B cell (primary cell): ENCODE results near the gene PCDH19. TPM values are rescaled to one million over a fixed set of nuclear protein-coding genes. Genes with fewer than 3 reads are reported as not detected.

ENCODE experiments used
- ATAC-seq: fragments of 200-7000 bp; cut with Tn5 transposase; one replicate; pipeline ENCODE4 v1.10.0; 2021; ENCODE audit warnings: low read depth, mild to moderate bottlenecking, moderate number of reproducible peaks, moderate library complexity
- CTCF ChIA-PET: fragments of 350-600 bp; sonication (Branson Sonifier 250); formaldehyde crosslinking; loops from one replicate; lab custom pipeline; 2021; ENCODE audit warnings: antibody characterized with exemption, inconsistent platforms; lab: Charles Lee
- POLR2A ChIA-PET: fragments of 350-600 bp; sonication (Branson Sonifier 250); formaldehyde crosslinking; loops from one replicate; lab custom pipeline; 2021; ENCODE audit warnings: antibody characterized with exemption; lab: Charles Lee
- DNase-seq: peaks from one replicate; pipeline ENCODE4 v3.0.0; 2013
- H2AFZ ChIP-seq: 2 replicates; pipeline ENCODE4 v1.6.1; 2012; ENCODE audit warnings: mild to moderate bottlenecking, low read depth, low read length; ENCODE audit not compliant: insufficient read depth, poor library complexity, severe bottlenecking
- H3K27ac ChIP-seq, 2 donors: 1 replicate in 1 of 2; 2 replicates in 1 of 2; pipeline ENCODE4 v1.5.1; 2012 to 2013; ENCODE audit warnings: low read length in 2 of 2, mild to moderate bottlenecking in 2 of 2, moderate library complexity in 1 of 2
- H3K27me3 ChIP-seq, 4 experiments: fragments of 200-600 bp in 1 of 4; sonication (generic) in 1 of 4; replicated peaks in 1 of 4; 1 replicate in 2 of 4; 2 replicates in 2 of 4; pipeline versions ENCODE4 v1.6.1 to v1.7.0; 2013 to 2016; ENCODE audit warnings: low read length in 3 of 4, mild to moderate bottlenecking in 2 of 4, mixed read lengths in 1 of 4, moderate library complexity in 1 of 4; ENCODE audit not compliant: insufficient read depth in 4 of 4, control insufficient read depth in 3 of 4; ENCODE audit errors: control extremely low read depth in 1 of 4
- H3K36me3 ChIP-seq, 2 experiments: replicated peaks in 1 of 2; 1 replicate in 1 of 2; 2 replicates in 1 of 2; pipeline versions ENCODE4 v1.6.1 to v1.7.1; 2013; ENCODE audit warnings: low read length in 1 of 2; ENCODE audit not compliant: insufficient read depth in 2 of 2, control insufficient read depth in 1 of 2; ENCODE audit errors: control extremely low read depth in 1 of 2, extremely low read depth in 1 of 2
- H3K4me1 ChIP-seq, 2 donors: fragments of 200-600 bp in 1 of 2; sonication (generic) in 1 of 2; 1 replicate in 1 of 2; 2 replicates in 1 of 2; pipeline versions ENCODE4 v1.5.1 to v1.6.1; 2013 to 2017; ENCODE audit warnings: low read length in 2 of 2; ENCODE audit not compliant: control insufficient read depth in 2 of 2, insufficient read depth in 2 of 2
- H3K4me2 ChIP-seq: replicated peaks from 2 replicates; pipeline ENCODE3; 2012; ENCODE audit warnings: mild to moderate bottlenecking, low read depth, low read length; ENCODE audit not compliant: poor library complexity, severe bottlenecking
- H3K4me3 ChIP-seq, 5 experiments: fragments of 200-600 bp in 1 of 5; sonication (generic) in 1 of 5; 1 replicate in 3 of 5; 2 replicates in 2 of 5; pipeline versions ENCODE4 v1.5.1 to v1.7.0; 2011 to 2016; ENCODE audit warnings: low read length in 4 of 5, mild to moderate bottlenecking in 4 of 5, low read depth in 2 of 5, control low read depth in 1 of 5, moderate library complexity in 1 of 5; ENCODE audit not compliant: insufficient read depth in 1 of 5; ENCODE audit errors: control extremely low read depth in 1 of 5, extremely low read depth in 1 of 5
- H3K79me2 ChIP-seq: fragments of 200-600 bp; sonication (generic); one replicate; pipeline ENCODE4 v1.6.0; 2016; ENCODE audit warnings: low read length; ENCODE audit not compliant: control insufficient read depth, insufficient read depth
- H3K9ac ChIP-seq: fragments of 200-600 bp; sonication (generic); 2 replicates; pipeline ENCODE4 v1.6.1; 2017; ENCODE audit warnings: mild to moderate bottlenecking, low read length, moderate library complexity
- H3K9me3 ChIP-seq, 3 donors: one replicate each; pipeline versions ENCODE4 v1.6.1 to v1.7.1; 2013; ENCODE audit warnings: low read length in 2 of 3; ENCODE audit not compliant: control insufficient read depth in 2 of 3, insufficient read depth in 1 of 3; ENCODE audit errors: control extremely low read depth in 1 of 3
- H4K20me1 ChIP-seq: 2 replicates; pipeline ENCODE4 v1.6.0; 2012; ENCODE audit warnings: mild to moderate bottlenecking, low read length; ENCODE audit not compliant: insufficient read depth, control insufficient read depth, poor library complexity, severe bottlenecking
- H3K27ac Mint-ChIP-seq: one replicate; pipeline ENCODE4 v1.8.0; 2021; ENCODE audit warnings: mixed read lengths
- H3K27me3 Mint-ChIP-seq: one replicate; pipeline ENCODE4 v1.8.0; 2021; ENCODE audit warnings: mixed read lengths
- H3K4me1 Mint-ChIP-seq: one replicate; pipeline ENCODE4 v1.8.0; 2021; ENCODE audit warnings: mixed read lengths
- H3K4me3 Mint-ChIP-seq: one replicate; pipeline ENCODE4 v1.8.0; 2021; ENCODE audit warnings: mixed read lengths
- H3K9me3 Mint-ChIP-seq: one replicate; pipeline ENCODE4 v1.8.0; 2022; ENCODE audit warnings: mixed read lengths; ENCODE audit not compliant: insufficient read depth
- CTCF ChIP-seq: fragments of 200-600 bp; IDR thresholded peaks from one replicate; pipeline ENCODE4 v1.8.0; 2022; ENCODE audit warnings: antibody characterized with exemption, mild to moderate bottlenecking
- EZH2 ChIP-seq: IDR thresholded peaks from 2 replicates; pipeline ENCODE4 v1.6.1; 2012; ENCODE audit warnings: borderline replicate concordance, low read depth, mild to moderate bottlenecking, moderate library complexity, low read length; ENCODE audit not compliant: insufficient read depth, poor library complexity, severe bottlenecking
- WGBS: methylation state at CpG from one replicate; pipeline ENCODE4 v1.1.5; 2013; ENCODE audit warnings: missing lambda C conversion rate; ENCODE audit not compliant: insufficient coverage; 5-methylcytosine and 5-hydroxymethylcytosine counted together
- intact Hi-C: fragments of 100-400 bp; cut with micrococcal nuclease; formaldehyde crosslinking; loops from one replicate; pipeline ENCODE4 v1.10.0; 2022
- polyA plus RNA-seq: library from polyadenylated mRNA; depleted of rRNA; stranded (reverse); fragments of >200 nt; gene quantifications from 2 replicates; pipeline ENCODE4 v1.2.3, GENCODE V29; 2012
- total RNA-seq, 2 donors: library from RNA; stranded (reverse); fragments of 120-200 nt in 1 of 2; gene quantifications; 1 replicate in 1 of 2; 2 replicates in 1 of 2; pipeline versions ENCODE4 v1.2.3 to v1.2.4, GENCODE V29; 2013 to 2022

Gene PCDH19
- total and polyA plus RNA-seq, 2 donors (not counting 1 experiment from before 2014, with no cell fraction given) = not detected

- ATAC-seq (no peak), DNase-seq (no peak)
- WGBS = 62% methylated on average over 3 of the region's 5 CpGs
- no peaks in the 10 kb centered on the region for H4K20me1 ChIP-seq
- no peak overlapping the region for H3K4me3 ChIP-seq
- H3K79me2 ChIP-seq = no peaks in the 10 kb centered on the region
- no peak overlapping the region for H3K4me2 ChIP-seq
- H2AFZ ChIP-seq = no peak overlapping the region
- H3K27me3 ChIP-seq = no peaks in the 10 kb centered on the region
- H3K36me3 ChIP-seq = no peaks in the 10 kb centered on the region
- H3K4me1 ChIP-seq = no peaks in the 10 kb centered on the region
- CTCF ChIA-PET = no interaction called here
- H3K9me3 ChIP-seq = no peaks in the 10 kb centered on the region
- Mint-ChIP-seq H3K4me1 (no peaks in the 10 kb centered on the region), H3K27ac (no peak overlapping the region), H3K4me3 (no peak overlapping the region), H3K9me3 (no peaks in the 10 kb centered on the region), H3K27me3 (no peaks in the 10 kb centered on the region)
- intact Hi-C loops = no loop called here
- H3K9ac ChIP-seq = no peak overlapping the region
- POLR2A ChIA-PET = no interaction called here
- TF ChIP-seq EZH2 (no peak), CTCF (no peak)
- H3K27ac ChIP-seq = no peak overlapping the region
Observed at GRCh38 chrX:100350704-100351489, 59.2 kb downstream of the PCDH19 start.

GRCh38 chrX:100349391-100349790 lies 60.7 kb downstream of the PCDH19 start:
- Histone ChIP-seq H3K4me3 (no peak overlapping the region), H3K4me2 (no peak overlapping the region), H3K27ac (no peak overlapping the region), H3K9ac (no peak overlapping the region), H2AFZ (no peak overlapping the region), H3K36me3 (no peaks in the 10 kb centered on the region), H3K9me3 (no peaks in the 10 kb centered on the region), H3K79me2 (no peaks in the 10 kb centered on the region), H4K20me1 (no peaks in the 10 kb centered on the region), H3K4me1 (no peaks in the 10 kb centered on the region), H3K27me3 (no peaks in the 10 kb centered on the region)
- Mint-ChIP-seq H3K9me3 (no peaks in the 10 kb centered on the region), H3K27me3 (no peaks in the 10 kb centered on the region), H3K27ac (no peak overlapping the region), H3K4me3 (no peak overlapping the region), H3K4me1 (no peaks in the 10 kb centered on the region)
- POLR2A ChIA-PET = no interaction called here
- DNase-seq = no peak
- CTCF ChIA-PET = no interaction called here
- intact Hi-C loops = no loop called here
- TF ChIP-seq CTCF (no peak), EZH2 (no peak)
- no peak for ATAC-seq
